Panc1 (cell line): Measurements from ENCODE around the gene UFSP1. TPM values are rescaled to one million over a fixed set of nuclear protein-coding genes. Genes with fewer than 3 reads are reported as not detected.

Experiments used
- ATAC-seq: fragments of 200-7000 bp; cut with Tn5 transposase; 2 replicates; pipeline ENCODE4 v1.9.1; 2020; ENCODE audit warnings: mild to moderate bottlenecking, moderate library complexity
- BruUV-seq: library from RNA; stranded (reverse); fragments of 400-500 nt; replicated peaks from 2 replicates; lab custom pipeline; 2021; lab: Mats Ljungman, UMichigan
- CTCF ChIA-PET: fragments of 300-600 bp; sonication (Branson Sonifier 250); formaldehyde crosslinking; loops from one replicate; lab custom pipeline; 2022; ENCODE audit warnings: antibody characterized with exemption; lab: Charles Lee
- POLR2A ChIA-PET: fragments of 300-600 bp; sonication (Branson Sonifier 250); formaldehyde crosslinking; loops from one replicate; lab custom pipeline; 2022; ENCODE audit warnings: antibody characterized with exemption; lab: Charles Lee
- DNase-seq: peaks from one replicate; pipeline ENCODE4 v3.0.0-alpha.2; 2010; ENCODE audit warnings: low read depth, low spot score
- H3K27ac ChIP-seq: 2 replicates; pipeline ENCODE4 v1.5.1; 2011; ENCODE audit warnings: mild to moderate bottlenecking, low read length, inconsistent platforms
- H3K27me3 ChIP-seq: fragments of 200-500 bp; sonication (Bioruptor generic); 2 replicates; pipeline ENCODE4 v1.6.0; 2014; ENCODE audit warnings: low read length, inconsistent platforms; ENCODE audit not compliant: control insufficient read depth, insufficient read depth
- H3K36me3 ChIP-seq: fragments of 200-500 bp; sonication (Bioruptor generic); 2 replicates; pipeline ENCODE4 v1.5.1; 2014; ENCODE audit warnings: inconsistent platforms, mild to moderate bottlenecking, low read length, moderate library complexity; ENCODE audit not compliant: control insufficient read depth, insufficient read depth
- H3K4me1 ChIP-seq: 2 replicates; pipeline ENCODE4 v1.5.1; 2011; ENCODE audit warnings: inconsistent platforms, mild to moderate bottlenecking, low read length, moderate library complexity; ENCODE audit not compliant: control insufficient read depth, insufficient read depth
- H3K4me3 ChIP-seq, 2 experiments: 2 replicates each; pipeline ENCODE4 v1.5.1; 2011 to 2012; ENCODE audit warnings: low read depth in 2 of 2, low read length in 2 of 2, mild to moderate bottlenecking in 2 of 2, inconsistent platforms in 1 of 2, moderate library complexity in 1 of 2
- H3K9me3 ChIP-seq: fragments of 200-500 bp; sonication (Bioruptor generic); 2 replicates; pipeline ENCODE4 v1.5.1; 2014; ENCODE audit warnings: low read depth, mild to moderate bottlenecking, inconsistent platforms, low read length, moderate library complexity; ENCODE audit not compliant: control insufficient read depth, insufficient read depth
- CTCF ChIP-seq: fragments of 450-650 bp; IDR thresholded peaks from 2 replicates; pipeline ENCODE4 v1.5.1; 2017; ENCODE audit warnings: mild to moderate bottlenecking
- POLR2AphosphoS5 ChIP-seq: IDR thresholded peaks from 2 replicates; pipeline ENCODE4 v1.6.1; 2012; ENCODE audit warnings: mild to moderate bottlenecking, low read depth, low read length, moderate library complexity
- REST ChIP-seq, 2 experiments: IDR thresholded peaks; 2 replicates each; pipeline ENCODE4 v1.6.1; 2011 to 2012; ENCODE audit warnings: low read depth in 2 of 2, control low read depth in 1 of 2, low read length in 1 of 2, mild to moderate bottlenecking in 1 of 2, moderate library complexity in 1 of 2; ENCODE audit not compliant: insufficient read depth in 1 of 2
- SIN3A ChIP-seq: IDR thresholded peaks from 2 replicates; pipeline ENCODE4 v1.6.1; 2012; ENCODE audit warnings: low read depth, mild to moderate bottlenecking, low read length, moderate library complexity, borderline replicate concordance; ENCODE audit not compliant: insufficient read depth
- TCF7L2 ChIP-seq: IDR thresholded peaks from 2 replicates; pipeline ENCODE4 v1.6.1; 2011; ENCODE audit warnings: mild to moderate bottlenecking, low read depth, low read length, inconsistent platforms
- in situ Hi-C: cut with HindIII; loops from 2 replicates; pipeline ENCODE4 v1.10.0; 2016; ENCODE audit warnings: low sequenced_read_pairs, low pct_unique_long_range_greater_than_20kb
- intact Hi-C: fragments of 100-400 bp; cut with micrococcal nuclease; formaldehyde crosslinking; loops from one replicate; pipeline ENCODE4 v1.10.0; 2022; ENCODE audit not compliant: unreplicated experiment
- total RNA-seq: library from RNA; stranded (reverse); gene quantifications from one replicate; pipeline ENCODE4 v1.2.1, GENCODE V29; 2021; ENCODE audit not compliant: unreplicated experiment

The UFSP1 gene
- total RNA-seq, 1 experiment from 2014 or later: 3.3 TPM

- DNase-seq (no peak), ATAC-seq (no peak)
- Histone ChIP-seq H3K4me1 (peaks cover 20% of the 10 kb centered on the region), H3K27me3 (no peaks in the 10 kb centered on the region), H3K4me3 (no peak overlapping the region), H3K9me3 (no peaks in the 10 kb centered on the region), H3K27ac (no peak overlapping the region), H3K36me3 (peaks cover 19% of the 10 kb centered on the region)
- in situ Hi-C loops (no loop called here), intact Hi-C loops (no loop called here)
- CTCF ChIA-PET: no interaction called here
- no TSS peak for BruUV-seq
- TF ChIP-seq CTCF: no peak
- no peak for TF ChIP-seq SIN3A
- no peak for TF ChIP-seq REST (IDR thresholded peaks at IDR 0.05; ENCODE audit: insufficient read depth in 1 of 2, low read depth in 2 of 2, low read length in 1 of 2)
- no peak for TF ChIP-seq TCF7L2
- TF ChIP-seq POLR2AphosphoS5: no peak
- POLR2A ChIA-PET: no interaction called here
These were observed 3.9 kb downstream of the UFSP1 start for GRCh38 chr7:100885440-100886141.

- no peaks in the 10 kb centered on the region for H3K9me3 ChIP-seq
- ATAC-seq (no peak), DNase-seq (no peak)
- ChIA-PET CTCF (no interaction called here), POLR2A (interaction anchor here (0.7 kb wide), 2 partner anchors 59 to 417 kb away, joined by 3 to 6 read pairs; no protein-coding TSS in a partner anchor)
- in situ Hi-C loops: no loop called here
- TF ChIP-seq REST (IDR thresholded peaks at IDR 0.05; ENCODE audit: insufficient read depth in 1 of 2, low read depth in 2 of 2, low read length in 1 of 2) (no peak), POLR2AphosphoS5 (0 out of 2 replicates have a peak, but pooled peaks have one; percentile 28), TCF7L2 (no peak), SIN3A (no peak), CTCF (no peak)
- intact Hi-C loops: no loop called here
- peaks cover 18% of the 10 kb centered on the region for H3K4me1 ChIP-seq
- BruUV-seq: TSS peak; percentile 63
- H3K27me3 ChIP-seq: no peaks in the 10 kb centered on the region
- no peak overlapping the region for H3K27ac ChIP-seq
- H3K36me3 ChIP-seq: peaks cover 19% of the 10 kb centered on the region
- H3K4me3 ChIP-seq: no peak overlapping the region
These were observed 4.6 kb downstream of the UFSP1 start for GRCh38 chr7:100884736-100885439.
